Thoracic aorta (tissue), 2 donors: Measurements from ENCODE around the gene ODAD3. TPM values are rescaled to one million over a fixed set of nuclear protein-coding genes. Genes with fewer than 3 reads are reported as not detected.
A peak's percentile ranks its signal among the peaks of the same experiment; 100 is the strongest.
"Not testable (repeated sequence)": the region's sequence is repeated elsewhere in the genome, so short reads cannot be mapped to it uniquely, and the experiment has no call there.

Source experiments
- ATAC-seq: fragments of 150-250 bp; one replicate; pipeline ENCODE4 v1.8.0; 2017; ENCODE audit warnings: low read depth; ENCODE audit not compliant: insufficient number of reproducible peaks, low FRiP score
- DNase-seq: peaks from one replicate; pipeline ENCODE4 v3.0.0-alpha.2; 2020; ENCODE audit warnings: low spot score
- H3K27ac ChIP-seq, 2 donors: fragments of 200-600 bp; sonication (generic); 1 replicate in 1 of 2; 2 replicates in 1 of 2; pipeline ENCODE4 v1.5.1; 2016; ENCODE audit warnings: mild to moderate bottlenecking in 2 of 2, moderate library complexity in 2 of 2
- H3K27me3 ChIP-seq: fragments of 200-600 bp; sonication (generic); replicated peaks from 2 replicates; pipeline ENCODE4 v1.6.0; 2016; ENCODE audit warnings: mild to moderate bottlenecking; ENCODE audit not compliant: insufficient read depth
- H3K36me3 ChIP-seq: fragments of 200-600 bp; sonication (generic); one replicate; pipeline ENCODE4 v1.5.1; 2016
- H3K4me1 ChIP-seq, 2 donors: fragments of 200-600 bp; sonication (generic); 1 replicate in 1 of 2; 2 replicates in 1 of 2; pipeline versions ENCODE4 v1.5.1 to v1.6.0; 2016; ENCODE audit warnings: low read depth in 2 of 2, mild to moderate bottlenecking in 1 of 2; ENCODE audit not compliant: control insufficient read depth in 1 of 2
- H3K4me3 ChIP-seq: fragments of 200-600 bp; sonication (generic); 2 replicates; pipeline ENCODE4 v1.5.1; 2016; ENCODE audit warnings: mild to moderate bottlenecking
- H3K9me3 ChIP-seq: fragments of 200-600 bp; sonication (generic); 2 replicates; pipeline ENCODE4 v1.5.1; 2016
- total RNA-seq, 2 donors: library from RNA; depleted of rRNA; stranded (reverse); fragments of >200 nt; gene quantifications; one replicate each; pipeline versions ENCODE4 v1.1.0 to v1.2.3, GENCODE V29; 2016
- TF ChIP-seq, protein P1 (sequence below): fragments of 200-600 bp; sonication (generic); IDR thresholded peaks from one replicate; pipeline ENCODE4 v1.5.1; 2019; ENCODE audit warnings: antibody characterized with exemption

The ODAD3 gene
- total RNA-seq, 2 donors from 2014 or later = 0.35 to 2.0 TPM

DNA sequence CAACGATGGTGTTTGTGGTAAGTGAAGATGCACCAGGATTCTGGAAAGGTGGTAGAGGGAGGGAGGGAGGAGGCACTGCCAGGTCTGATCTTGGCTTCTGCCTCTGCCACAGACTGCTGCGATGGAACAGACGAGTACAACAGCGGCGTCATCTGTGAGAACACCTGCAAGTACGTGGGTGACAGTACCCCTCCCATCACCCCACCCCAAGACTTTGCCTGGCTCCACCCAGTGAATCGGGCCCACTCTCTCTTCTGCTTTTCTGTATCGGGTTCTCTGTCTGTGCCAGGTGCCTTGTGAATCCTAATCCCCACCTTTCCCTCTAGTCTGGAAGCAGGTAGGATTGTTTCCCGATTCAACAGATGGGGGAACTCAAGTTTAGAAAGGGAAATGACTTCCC is 3.0 kb upstream of the ODAD3 start:
- no peak for ATAC-seq
- TF ChIP-seq, protein P1, sequence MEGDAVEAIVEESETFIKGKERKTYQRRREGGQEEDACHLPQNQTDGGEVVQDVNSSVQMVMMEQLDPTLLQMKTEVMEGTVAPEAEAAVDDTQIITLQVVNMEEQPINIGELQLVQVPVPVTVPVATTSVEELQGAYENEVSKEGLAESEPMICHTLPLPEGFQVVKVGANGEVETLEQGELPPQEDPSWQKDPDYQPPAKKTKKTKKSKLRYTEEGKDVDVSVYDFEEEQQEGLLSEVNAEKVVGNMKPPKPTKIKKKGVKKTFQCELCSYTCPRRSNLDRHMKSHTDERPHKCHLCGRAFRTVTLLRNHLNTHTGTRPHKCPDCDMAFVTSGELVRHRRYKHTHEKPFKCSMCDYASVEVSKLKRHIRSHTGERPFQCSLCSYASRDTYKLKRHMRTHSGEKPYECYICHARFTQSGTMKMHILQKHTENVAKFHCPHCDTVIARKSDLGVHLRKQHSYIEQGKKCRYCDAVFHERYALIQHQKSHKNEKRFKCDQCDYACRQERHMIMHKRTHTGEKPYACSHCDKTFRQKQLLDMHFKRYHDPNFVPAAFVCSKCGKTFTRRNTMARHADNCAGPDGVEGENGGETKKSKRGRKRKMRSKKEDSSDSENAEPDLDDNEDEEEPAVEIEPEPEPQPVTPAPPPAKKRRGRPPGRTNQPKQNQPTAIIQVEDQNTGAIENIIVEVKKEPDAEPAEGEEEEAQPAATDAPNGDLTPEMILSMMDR = no peak

DNA sequence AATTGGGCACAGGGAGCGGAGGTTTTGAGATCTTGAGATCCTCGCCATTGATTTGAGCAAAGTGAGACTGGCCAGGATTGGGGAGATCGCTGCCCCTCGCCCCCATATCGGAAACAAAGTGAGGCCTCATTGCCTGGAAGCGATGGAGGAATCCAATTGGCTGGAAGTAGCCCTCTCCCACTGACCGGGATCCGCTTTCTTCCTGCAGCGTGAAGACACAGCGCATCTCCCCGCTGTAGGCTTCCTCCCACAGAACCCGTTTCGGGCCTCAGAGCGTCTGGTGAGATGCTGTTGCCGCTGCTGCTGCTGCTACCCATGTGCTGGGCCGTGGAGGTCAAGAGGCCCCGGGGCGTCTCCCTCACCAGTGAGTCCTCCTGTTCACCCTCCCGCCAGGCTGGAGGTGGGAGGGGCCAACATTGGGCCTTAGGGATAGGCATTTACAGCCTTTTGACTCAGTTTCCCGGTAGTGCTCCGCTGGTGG is 952 bp upstream of the ODAD3 start:
- ATAC-seq (no peak), DNase-seq (no peak)
- H3K36me3 ChIP-seq = peaks cover 11% of the 10 kb centered on the region
- peak overlapping the region; percentile 26 to 39 for H3K27ac ChIP-seq
- peaks cover 7 to 21% of the 10 kb centered on the region in 2 donors for H3K4me1 ChIP-seq
- H3K4me3 ChIP-seq = peak overlapping the region; percentile 77
- H3K27me3 ChIP-seq = no peaks in the 10 kb centered on the region
- no peaks in the 10 kb centered on the region for H3K9me3 ChIP-seq
- TF ChIP-seq, protein P1 = no peak

More for the DNA sequence above, 3.0 kb upstream of the ODAD3 start:
- Histone ChIP-seq H3K4me1 (peaks cover 7 to 21% of the 10 kb centered on the region in 2 donors), H3K9me3 (no peaks in the 10 kb centered on the region), H3K27ac (no peak overlapping the region), H3K4me3 (no peak overlapping the region), H3K36me3 (peaks cover 28% of the 10 kb centered on the region), H3K27me3 (no peaks in the 10 kb centered on the region)
- no peak for DNase-seq

DNA sequence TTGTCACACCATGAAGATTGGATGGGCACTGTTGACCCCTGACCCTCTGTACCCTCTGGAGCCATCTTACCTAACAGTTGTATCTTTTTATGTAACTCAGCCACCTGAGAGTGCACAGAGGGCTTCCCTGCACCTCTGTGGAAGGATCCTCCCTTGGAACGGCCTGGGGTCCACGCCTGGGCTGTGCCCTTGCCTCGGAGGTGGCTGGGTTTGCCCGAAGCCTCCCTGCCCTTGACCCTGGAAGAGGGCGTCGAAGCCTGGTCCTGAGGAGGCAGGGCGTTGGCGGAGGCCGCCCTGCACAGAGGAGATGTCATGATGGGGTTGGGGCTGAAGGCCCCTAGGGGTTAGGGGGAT is 241 bp downstream of the ODAD3 start:
- Histone ChIP-seq H3K27me3 (no peaks in the 10 kb centered on the region), H3K27ac (peak overlapping the region; percentile 51 to 84), H3K4me1 (peaks cover 7 to 21% of the 10 kb centered on the region in 2 donors), H3K4me3 (peak overlapping the region; percentile 77), H3K9me3 (no peaks in the 10 kb centered on the region), H3K36me3 (peaks cover 9% of the 10 kb centered on the region)
- DNase-seq = no peak
- ATAC-seq = peak; percentile 2
- TF ChIP-seq, protein P1 = no peak

DNA sequence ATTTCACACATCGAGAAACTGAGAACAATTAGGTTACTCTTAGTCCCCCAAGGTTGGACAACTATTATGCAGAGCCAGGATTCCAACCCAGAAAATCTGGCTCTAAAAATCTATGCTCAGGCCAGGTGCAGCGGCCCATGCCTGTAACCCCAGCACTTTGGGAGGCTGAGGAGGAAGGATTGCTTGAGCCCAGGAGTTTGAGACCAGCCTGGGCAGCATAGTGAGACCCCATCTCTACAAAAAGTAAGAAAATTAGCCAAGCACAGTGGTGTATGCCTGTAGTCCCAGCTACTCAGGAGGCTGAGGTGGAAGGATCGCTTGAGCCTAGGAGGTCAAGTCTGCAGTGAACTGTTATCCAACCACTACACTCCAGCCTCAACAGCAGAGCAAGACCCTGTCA is 1.4 kb downstream of the ODAD3 start:
- H3K27me3 ChIP-seq, H3K27ac ChIP-seq, H3K9me3 ChIP-seq, DNase-seq, H3K36me3 ChIP-seq, H3K4me3 ChIP-seq, ATAC-seq: not testable (repeated sequence)
- peaks cover 7 to 21% of the 10 kb centered on the region in 2 donors for H3K4me1 ChIP-seq

DNA sequence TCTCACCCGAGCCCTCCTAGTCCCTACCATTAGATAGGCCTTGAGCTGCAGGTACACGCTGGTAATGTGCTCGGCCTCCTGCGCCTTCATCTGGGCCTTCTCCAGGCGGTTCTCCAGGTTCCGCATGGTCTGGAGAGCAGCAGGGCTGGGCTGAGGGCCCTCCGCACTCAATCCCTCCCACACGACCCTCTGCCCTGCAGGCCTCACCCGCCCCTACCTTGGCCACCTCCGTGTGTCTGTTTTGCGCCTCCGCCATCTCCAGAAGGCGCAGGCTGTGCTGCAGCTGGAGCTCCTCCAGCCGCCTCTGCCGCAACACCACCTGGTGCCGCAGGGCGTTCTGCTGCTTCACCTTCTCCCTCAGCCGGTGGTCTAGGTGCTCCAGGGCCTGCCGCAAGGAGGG is 8.3 kb downstream of the ODAD3 start:
- Histone ChIP-seq H3K4me1 (peaks cover 9 to 17% of the 10 kb centered on the region in 2 donors), H3K27me3 (peaks cover 4% of the 10 kb centered on the region), H3K4me3 (no peak overlapping the region), H3K36me3 (no peaks in the 10 kb centered on the region), H3K27ac (no peak overlapping the region), H3K9me3 (no peaks in the 10 kb centered on the region)
- TF ChIP-seq, protein P1 = no peak
- no peak for ATAC-seq
- DNase-seq = no peak
